Upper lobe of left lung (tissue), 6 donors: ENCODE data around the gene GOLGA8O. TPM values are rescaled to one million over a fixed set of nuclear protein-coding genes. Genes with fewer than 3 reads are reported as not detected.
A peak's percentile ranks its signal among the peaks of the same experiment; 100 is the strongest.
"Not testable (repeated sequence)": the region's sequence is repeated elsewhere in the genome, so short reads cannot be mapped to it uniquely, and the experiment has no call there.

Experiments used
- ATAC-seq, 2 donors: fragments of 200-7000 bp; cut with Tn5 transposase; one replicate each; pipeline ENCODE4 v1.9.1; 2022; ENCODE audit warnings: mild to moderate bottlenecking in 2 of 2, moderate library complexity in 2 of 2; ENCODE audit not compliant: low FRiP score in 2 of 2
- DNase-seq, 2 donors: peaks; one replicate each; pipeline ENCODE4 v3.0.0-alpha.2; 2019 to 2020
- H3K27ac ChIP-seq, 4 donors: fragments of 200-600 bp; sonication (generic); one replicate each; pipeline ENCODE4 v1.5.1; 2016 to 2019
- H3K27me3 ChIP-seq, 4 donors: fragments of 200-600 bp; sonication (generic); one replicate each; pipeline ENCODE4 v1.5.1; 2017 to 2019
- H3K36me3 ChIP-seq, 4 donors: fragments of 200-600 bp; sonication (generic); one replicate each; pipeline ENCODE4 v1.5.1; 2016 to 2019
- H3K4me1 ChIP-seq, 4 donors: fragments of 200-600 bp; sonication (generic); one replicate each; pipeline ENCODE4 v1.5.1; 2018 to 2019
- H3K4me3 ChIP-seq, 4 donors: fragments of 200-600 bp; sonication (generic); one replicate each; pipeline ENCODE4 v1.5.1; 2017 to 2019; ENCODE audit warnings: mild to moderate bottlenecking in 2 of 4, moderate library complexity in 1 of 4
- H3K9me3 ChIP-seq, 4 donors: fragments of 200-600 bp; sonication (generic); one replicate each; pipeline ENCODE4 v1.5.1; 2018 to 2019
- WGBS, 2 donors: methylation state at CpG; one replicate each; pipeline ENCODE4 v1.1.5; 2017 to 2018; 5-methylcytosine and 5-hydroxymethylcytosine counted together
- small RNA-seq, 4 donors: library from RNA; depleted of rRNA; stranded (forward); fragments of <200 nt; gene quantifications; one replicate each; pipeline ENCODE3, GENCODE V24; 2016
- total RNA-seq, 6 donors: library from RNA; depleted of rRNA in 4 of 6; stranded (reverse); fragments of >200 nt in 4 of 6; gene quantifications; one replicate each; pipeline versions ENCODE4 v1.1.0 to v1.2.1, GENCODE V29; 2016 to 2021
- TF ChIP-seq, protein P1 (sequence below), 6 experiments: fragments of 450-650 bp in 4 of 6; fragments of 200-600 bp in 2 of 6; sonication (generic) in 2 of 6; IDR thresholded peaks; one replicate each; pipeline ENCODE4 v1.5.1; 2016 to 2019; ENCODE audit warnings: antibody characterized with exemption in 6 of 6
- donor health status: DM: no; HTN: no; CAD: no; lungs with moderate emphysema.
- donor health status: DM: no; HTN: yes; CAD: no; lungs with severe emphysema.

Gene GOLGA8O
- total RNA-seq, 6 donors from 2014 or later: 0.81 to 2.7 (median 1.0) TPM; not detected in 3

GRCh38 chr15:32407903-32408302 lies 47.5 kb downstream of the GOLGA8O start:
- not testable (repeated sequence) for DNase-seq, H3K9me3 ChIP-seq, H3K27ac ChIP-seq, H3K4me3 ChIP-seq, H3K4me1 ChIP-seq, H3K36me3 ChIP-seq, ATAC-seq, H3K27me3 ChIP-seq
- TF ChIP-seq, protein P1, sequence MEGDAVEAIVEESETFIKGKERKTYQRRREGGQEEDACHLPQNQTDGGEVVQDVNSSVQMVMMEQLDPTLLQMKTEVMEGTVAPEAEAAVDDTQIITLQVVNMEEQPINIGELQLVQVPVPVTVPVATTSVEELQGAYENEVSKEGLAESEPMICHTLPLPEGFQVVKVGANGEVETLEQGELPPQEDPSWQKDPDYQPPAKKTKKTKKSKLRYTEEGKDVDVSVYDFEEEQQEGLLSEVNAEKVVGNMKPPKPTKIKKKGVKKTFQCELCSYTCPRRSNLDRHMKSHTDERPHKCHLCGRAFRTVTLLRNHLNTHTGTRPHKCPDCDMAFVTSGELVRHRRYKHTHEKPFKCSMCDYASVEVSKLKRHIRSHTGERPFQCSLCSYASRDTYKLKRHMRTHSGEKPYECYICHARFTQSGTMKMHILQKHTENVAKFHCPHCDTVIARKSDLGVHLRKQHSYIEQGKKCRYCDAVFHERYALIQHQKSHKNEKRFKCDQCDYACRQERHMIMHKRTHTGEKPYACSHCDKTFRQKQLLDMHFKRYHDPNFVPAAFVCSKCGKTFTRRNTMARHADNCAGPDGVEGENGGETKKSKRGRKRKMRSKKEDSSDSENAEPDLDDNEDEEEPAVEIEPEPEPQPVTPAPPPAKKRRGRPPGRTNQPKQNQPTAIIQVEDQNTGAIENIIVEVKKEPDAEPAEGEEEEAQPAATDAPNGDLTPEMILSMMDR (IDR thresholded peaks at IDR 0.05): peak in 1 of 6 experiments; percentile 24
- WGBS, 2 donors: 0 to 2% methylated on average over 2 of the region's 3 CpGs

DNA sequence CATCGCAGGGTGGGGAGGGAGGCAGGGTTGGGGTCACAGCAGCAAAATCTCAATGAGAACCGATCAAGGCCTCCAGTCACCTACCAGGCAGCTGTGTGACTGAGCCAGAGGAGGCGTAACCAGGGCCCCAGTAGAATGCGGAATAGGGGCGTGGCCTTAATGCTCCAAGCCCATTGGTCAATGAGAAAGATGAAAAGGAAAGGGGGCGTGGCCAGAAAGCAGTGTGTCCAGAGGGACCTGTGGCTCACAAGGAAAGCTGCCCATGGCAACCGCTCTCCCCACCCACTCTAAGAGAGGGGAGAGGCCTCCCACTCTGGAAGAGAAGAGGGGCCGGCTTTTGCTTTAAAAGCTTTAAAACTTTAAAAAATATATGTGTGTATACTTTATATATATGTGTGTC lies 52.2 kb downstream of the GOLGA8O start, which contains the start of gene GOLGA8K:
TSS of gene GOLGA8K (minus strand) at position 101 of the 400 bp plus-strand sequence. CDS start at position 3, 98 bp downstream.
- not testable (repeated sequence) for H3K4me1 ChIP-seq, H3K27ac ChIP-seq, H3K9me3 ChIP-seq, ATAC-seq, H3K4me3 ChIP-seq, DNase-seq, H3K36me3 ChIP-seq, H3K27me3 ChIP-seq
- WGBS, 2 donors: no CpG with 5 or more reads among the region's 8 CpGs

DNA sequence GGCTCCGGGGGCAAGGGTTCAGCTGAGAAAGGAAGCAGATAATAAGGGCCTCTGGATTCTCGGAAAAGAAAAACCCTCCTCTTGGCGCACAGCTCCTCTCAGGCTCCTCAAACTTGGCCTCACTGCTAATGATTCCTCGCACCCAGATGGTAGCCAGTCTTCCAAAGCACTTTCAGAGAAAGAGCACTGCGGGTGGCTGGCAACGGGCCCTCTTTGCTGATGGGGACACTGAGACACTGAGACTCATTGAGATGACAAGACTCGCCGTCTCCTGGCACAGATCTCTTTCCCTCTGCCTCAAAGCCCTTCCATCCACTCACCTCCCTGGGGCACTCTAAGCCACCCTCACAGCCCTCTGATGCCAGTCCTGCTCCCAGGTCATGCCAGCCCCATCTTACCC lies 58.9 kb downstream of the GOLGA8O start:
- H3K4me1 ChIP-seq, ATAC-seq, H3K27ac ChIP-seq, H3K4me3 ChIP-seq, H3K36me3 ChIP-seq, H3K9me3 ChIP-seq, DNase-seq, H3K27me3 ChIP-seq: not testable (repeated sequence)
- 54% methylated on average over 4 of the region's 8 CpGs; no CpG with 5 or more reads in 1 of the 2 donors for WGBS, 2 donors

Small RNA genes lying within 50 kb of the gene (small RNA-seq; reads per million reads assigned to genes)
- 0 reads per million in 4 donors for gene AC135983.5
- 0 reads per million in 4 donors for gene RF00096
- 0 reads per million in 4 donors for gene RN7SL539P

Other genes with a start within 250 kb of the GOLGA8O start
- gene GOLGA8K, start 52.3 kb downstream of the GOLGA8O start, total RNA-seq: 1 to 10 TPM in 3 of 6 donors, under 1 TPM in 1, not detected in 2; 0.89 to 8.4 (median 1.9) TPM
- gene GOLGA8N, start 137.8 kb upstream of the GOLGA8O start, total RNA-seq: 10 to 100 TPM in 4 of 6 donors, 1 to 10 TPM in 2; 5.9 to 58.7 (median 14.6) TPM
- 1 to 10 TPM; 2.1 to 4.8 (median 3.9) TPM for gene ARHGAP11A, start 159.9 kb upstream of the GOLGA8O start, total RNA-seq
- gene SCG5, start 186.1 kb upstream of the GOLGA8O start, total RNA-seq: 1 to 10 TPM in 1 of 6 donors, under 1 TPM in 2, not detected in 3; 0.61 to 1.7 (median 0.97) TPM